DOHH2 (cell line): ENCODE results near the gene ZBED1.

Source experiments
- H3F3A ChIP-seq: fragments of 200-600 bp; sonication (generic), shearing (Covaris generic); 2 replicates; pipeline ENCODE4 v1.6.0; 2016; ENCODE audit warnings: antibody characterized with exemption, mild to moderate bottlenecking; ENCODE audit not compliant: control insufficient read depth, insufficient read depth
- H3K27ac ChIP-seq: fragments of 200-600 bp; sonication (generic); 2 replicates; pipeline ENCODE4 v1.5.1; 2014; ENCODE audit warnings: low read depth, mild to moderate bottlenecking, low read length, moderate library complexity
- H3K27me3 ChIP-seq: fragments of 200-600 bp; sonication (generic); 2 replicates; pipeline ENCODE4 v1.6.1; 2014; ENCODE audit warnings: mild to moderate bottlenecking, low read length, mixed read lengths; ENCODE audit not compliant: control insufficient read depth
- H3K36me3 ChIP-seq: fragments of 200-600 bp; sonication (generic); 2 replicates; pipeline ENCODE4 v1.6.1; 2014; ENCODE audit warnings: mild to moderate bottlenecking, low read length, moderate library complexity, mixed read lengths; ENCODE audit not compliant: control insufficient read depth
- H3K4me1 ChIP-seq: fragments of 200-600 bp; sonication (generic); 2 replicates; pipeline ENCODE4 v1.6.1; 2014; ENCODE audit warnings: mild to moderate bottlenecking, low read length, mixed read lengths; ENCODE audit not compliant: control insufficient read depth
- H3K4me2 ChIP-seq: fragments of 200-600 bp; sonication (generic); 2 replicates; pipeline ENCODE4 v1.6.0; 2014; ENCODE audit warnings: mild to moderate bottlenecking, low read length, moderate library complexity
- H3K4me3 ChIP-seq: fragments of 200-600 bp; sonication (generic); 2 replicates; pipeline ENCODE4 v1.5.1; 2014; ENCODE audit warnings: mild to moderate bottlenecking, low read length, mixed read lengths
- H3K79me2 ChIP-seq: fragments of 200-600 bp; sonication (generic); 2 replicates; pipeline ENCODE4 v1.6.1; 2014; ENCODE audit warnings: mild to moderate bottlenecking, low read length, mixed read lengths; ENCODE audit not compliant: control insufficient read depth
- H3K9me2 ChIP-seq: fragments of 200-600 bp; sonication (generic); replicated peaks from 2 replicates; pipeline ENCODE4 v1.6.1; 2014; ENCODE audit warnings: mild to moderate bottlenecking, low read length, mixed read lengths; ENCODE audit not compliant: control insufficient read depth
- H3K9me3 ChIP-seq: fragments of 200-600 bp; sonication (generic); 2 replicates; pipeline ENCODE4 v1.6.1; 2014; ENCODE audit warnings: antibody characterized with exemption, low read length, mixed read lengths; ENCODE audit not compliant: control insufficient read depth, insufficient read depth
- H4K20me1 ChIP-seq: fragments of 200-600 bp; sonication (generic); 2 replicates; pipeline ENCODE4 v1.6.0; 2014; ENCODE audit warnings: low read depth, mild to moderate bottlenecking, antibody characterized with exemption, low read length, moderate library complexity; ENCODE audit not compliant: control insufficient read depth, insufficient read depth
- CTCF ChIP-seq: fragments of 200-600 bp; sonication (generic); IDR thresholded peaks from one replicate; pipeline ENCODE4 v1.5.1; 2014; ENCODE audit warnings: antibody characterized with exemption, mild to moderate bottlenecking, low read depth, low read length; ENCODE audit not compliant: poor library complexity, severe bottlenecking
- EZH2phosphoT487 ChIP-seq: fragments of 200-600 bp; sonication (generic); IDR thresholded peaks from 2 replicates; pipeline ENCODE4 v1.6.1; 2017; ENCODE audit warnings: borderline replicate concordance, mild to moderate bottlenecking, antibody characterized with exemption, low read length, moderate library complexity, mixed read lengths

The ZBED1 gene

GRCh38 chrX:2445662-2446623 is 54.8 kb downstream of the ZBED1 start:
- Histone ChIP-seq H3K27ac (no peak overlapping the region), H3K36me3 (peaks cover 6% of the 10 kb centered on the region; the same call in 1 of the 2 replicates), H3K79me2 (peaks cover 33% of the 10 kb centered on the region), H3K9me2 (no peaks in the 10 kb centered on the region), H3K4me1 (peaks cover 19% of the 10 kb centered on the region), H3K4me2 (no peak overlapping the region), H3K4me3 (no peak overlapping the region), H3F3A (no peaks in the 10 kb centered on the region), H3K27me3 (no peaks in the 10 kb centered on the region), H3K9me3 (no peaks in the 10 kb centered on the region), H4K20me1 (no peaks in the 10 kb centered on the region)
- no peak for TF ChIP-seq CTCF
- no peak for TF ChIP-seq EZH2phosphoT487

- H3K79me2 ChIP-seq: peaks cover 24% of the 10 kb centered on the region
- no peak for TF ChIP-seq EZH2phosphoT487
- TF ChIP-seq CTCF: no peak
These were observed 58.1 kb downstream of the ZBED1 start for GRCh38 chrX:2442694-2443093.

GRCh38 chrX:2441466-2441865 is 59.3 kb downstream of the ZBED1 start:
- no peaks in the 10 kb centered on the region for H3K4me1 ChIP-seq
- no peak overlapping the region for H3K4me3 ChIP-seq
- H3K9me2 ChIP-seq: no peaks in the 10 kb centered on the region
- H3K4me2 ChIP-seq: no peak overlapping the region
- no peaks in the 10 kb centered on the region for H3F3A ChIP-seq
- H4K20me1 ChIP-seq: no peaks in the 10 kb centered on the region
- peaks cover 14% of the 10 kb centered on the region for H3K79me2 ChIP-seq
- H3K27ac ChIP-seq: no peak overlapping the region
- no peak for TF ChIP-seq CTCF
- TF ChIP-seq EZH2phosphoT487: no peak
- H3K36me3 ChIP-seq: peaks cover 5% of the 10 kb centered on the region; the same call in 1 of the 2 replicates
- H3K27me3 ChIP-seq: no peaks in the 10 kb centered on the region
- no peaks in the 10 kb centered on the region for H3K9me3 ChIP-seq

More at GRCh38 chrX:2442694-2443093, 58.1 kb downstream of the ZBED1 start:
- H3K4me3 ChIP-seq: no peak overlapping the region
- H3K4me1 ChIP-seq: no peaks in the 10 kb centered on the region
- no peaks in the 10 kb centered on the region for H3K9me2 ChIP-seq
- H3K27me3 ChIP-seq: no peaks in the 10 kb centered on the region
- no peak overlapping the region for H3K4me2 ChIP-seq
- no peaks in the 10 kb centered on the region for H3K9me3 ChIP-seq
- H3K27ac ChIP-seq: no peak overlapping the region
- no peaks in the 10 kb centered on the region for H3F3A ChIP-seq
- no peaks in the 10 kb centered on the region for H4K20me1 ChIP-seq
- peaks cover 10% of the 10 kb centered on the region; the same call in 1 of the 2 replicates for H3K36me3 ChIP-seq
